Stimulated activated naive CD4-positive, alpha-beta T cell treated with Interleukin-2 at 50 U/mL for 16 hours (primary cell): ENCODE results near the gene SLC44A4.
A peak's percentile ranks its signal among the peaks of the same experiment; 100 is the strongest.
"Not testable (repeated sequence)": the region's sequence is repeated elsewhere in the genome, so short reads cannot be mapped to it uniquely, and the experiment has no call there.

Source experiments
- DNase-seq: peaks from one replicate; lab custom pipeline; 2025; lab: John Stamatoyannopoulos, UW

Gene SLC44A4

DNA sequence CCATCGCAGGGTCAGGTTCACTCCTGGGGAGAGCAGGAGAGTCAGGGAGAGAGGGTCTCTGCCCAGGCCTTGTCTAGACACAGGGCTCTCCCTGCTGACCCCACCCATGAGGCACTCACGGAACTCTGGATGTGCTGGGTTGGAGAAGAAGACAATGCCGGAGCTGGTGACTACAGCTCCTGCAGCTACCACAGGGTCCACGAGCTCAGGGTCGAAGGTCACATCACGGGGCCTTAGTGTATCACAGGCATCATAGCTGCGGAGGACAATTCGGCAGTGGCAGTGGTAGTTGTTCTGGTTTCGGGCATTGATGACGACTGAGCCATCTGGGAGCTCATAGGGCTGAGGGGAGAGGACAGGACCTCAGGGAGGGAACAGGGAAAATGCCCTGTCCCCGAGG lies 18.9 kb downstream of the SLC44A4 start:
- DNase-seq: no peak

DNA sequence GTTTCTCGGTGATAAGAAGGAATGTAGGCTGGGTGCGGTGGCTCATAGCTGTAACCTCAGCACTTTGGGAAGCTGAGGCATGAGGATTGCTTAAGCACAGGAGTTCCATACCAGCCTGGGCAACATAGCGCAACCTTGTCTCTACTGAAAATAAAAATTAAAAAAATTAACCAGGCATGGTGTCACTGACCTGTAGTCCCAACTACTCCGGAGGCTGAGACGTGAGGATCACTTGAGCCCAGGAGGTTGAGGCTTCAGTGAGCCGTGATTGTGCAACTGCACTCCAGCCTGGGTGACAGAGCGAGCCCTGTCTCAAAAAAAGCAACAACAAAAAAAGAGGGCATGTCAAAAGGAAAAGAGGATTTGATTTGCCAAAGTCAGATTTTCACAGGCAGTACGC lies 20.1 kb downstream of the SLC44A4 start:
- DNase-seq: no peak

DNA sequence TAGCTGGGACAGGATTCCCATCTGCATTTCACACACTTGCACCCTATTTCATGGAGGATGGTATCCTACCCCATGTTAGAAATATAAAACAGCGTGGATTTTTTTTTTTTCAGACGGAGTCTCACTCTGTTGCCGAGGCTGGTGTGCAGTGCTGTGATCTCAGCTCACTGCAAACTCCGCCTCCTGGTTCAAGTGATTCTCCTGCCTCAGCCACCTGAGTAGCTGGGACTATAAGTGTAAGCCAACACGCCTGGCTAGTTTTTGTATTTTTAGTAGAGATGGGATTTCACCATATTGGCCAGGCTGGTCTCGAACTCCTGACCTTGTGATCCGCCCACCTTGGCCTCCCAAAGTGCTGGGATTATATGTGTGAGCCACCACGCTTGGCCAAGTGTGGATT lies 21.0 kb downstream of the SLC44A4 start:
- DNase-seq: not testable (repeated sequence)

DNA sequence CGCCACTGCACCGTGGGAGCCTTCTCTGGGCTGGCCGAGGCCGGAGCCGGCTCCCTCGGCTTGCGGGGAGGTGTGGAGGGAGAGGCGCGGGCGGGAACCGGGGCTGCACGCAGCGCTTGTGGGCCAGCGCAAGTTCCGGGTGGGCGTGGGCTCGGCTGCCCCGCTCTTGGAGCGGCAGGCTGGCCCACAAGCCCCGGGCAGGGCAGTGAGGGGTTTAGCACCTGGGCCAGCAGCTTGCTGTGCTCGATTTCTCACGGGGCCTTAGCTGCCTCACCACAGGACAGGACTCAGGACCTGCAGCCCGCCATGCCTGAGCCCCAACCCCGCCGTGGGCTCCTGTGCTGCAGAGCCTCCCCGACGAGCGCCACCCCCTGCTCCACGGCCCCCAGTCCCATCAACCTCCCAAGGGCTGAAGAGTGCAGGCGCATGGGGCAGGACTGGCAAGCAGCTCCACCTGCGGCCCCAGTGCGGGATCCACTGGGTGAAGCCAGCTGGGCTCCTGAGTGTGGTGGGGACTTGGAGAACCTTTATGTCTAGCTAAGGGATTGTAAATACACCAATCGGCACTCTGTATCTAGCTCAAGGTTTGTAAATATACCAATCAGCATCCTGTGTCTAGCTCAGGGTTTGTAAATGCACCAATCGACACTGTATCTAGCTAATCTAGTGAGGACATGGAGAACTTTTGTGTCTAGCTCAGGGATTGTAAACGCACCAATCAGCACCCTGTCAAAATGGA lies 26.6 kb downstream of the SLC44A4 start:
- DNase-seq: not testable (repeated sequence)

DNA sequence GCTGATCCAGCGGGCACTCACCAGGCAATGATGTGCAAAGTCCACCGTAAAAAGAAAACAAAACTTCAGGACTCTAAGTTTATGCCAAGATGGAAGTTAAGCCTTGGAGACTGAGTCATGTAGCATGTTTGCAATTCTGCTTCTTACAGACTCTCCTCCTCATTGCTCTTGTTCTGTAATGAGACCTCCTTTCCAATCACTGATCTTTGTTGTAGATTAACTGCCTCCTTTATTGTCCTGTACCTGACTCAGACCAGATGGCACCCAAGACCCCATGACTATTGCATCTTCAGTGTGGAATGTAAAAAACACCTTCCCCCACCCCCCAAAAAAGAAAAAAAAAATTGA lies 27.3 kb downstream of the SLC44A4 start:
- DNase-seq: no peak

DNA sequence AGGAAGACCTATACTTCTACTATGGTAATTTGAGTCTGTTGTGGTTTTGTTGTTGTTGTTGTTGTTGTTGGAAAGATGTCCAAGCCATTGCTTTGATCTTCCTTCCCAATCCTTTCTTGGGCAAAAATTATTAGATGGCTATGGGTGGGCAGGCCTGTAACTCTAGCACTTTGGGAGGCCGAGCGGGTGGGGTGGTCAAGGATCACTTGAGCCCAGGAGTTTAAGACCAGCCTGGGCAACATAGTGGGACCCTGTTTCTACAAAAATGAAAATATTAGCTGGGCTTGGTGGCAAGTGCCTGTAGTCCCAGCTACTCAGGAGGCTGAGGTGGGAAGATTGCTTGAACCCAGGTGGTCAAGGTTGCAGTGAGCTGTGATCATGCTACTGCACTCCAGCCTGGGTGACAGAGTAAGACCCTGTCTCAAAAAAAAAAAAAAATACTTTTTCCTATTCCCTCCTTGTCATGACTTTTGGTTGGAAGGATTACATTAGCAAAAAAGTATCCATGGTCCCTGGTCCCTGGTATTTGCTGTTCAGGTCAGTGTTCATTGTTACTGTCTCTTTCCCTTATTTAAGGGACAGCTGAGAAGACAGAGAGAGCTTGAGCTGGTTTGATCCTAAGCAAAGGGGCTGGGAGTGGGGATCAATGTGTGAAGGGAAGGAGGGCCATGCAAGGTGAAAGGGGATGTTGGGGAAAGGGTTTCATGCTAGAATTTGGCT lies 27.9 kb downstream of the SLC44A4 start:
- no peak for DNase-seq

DNA sequence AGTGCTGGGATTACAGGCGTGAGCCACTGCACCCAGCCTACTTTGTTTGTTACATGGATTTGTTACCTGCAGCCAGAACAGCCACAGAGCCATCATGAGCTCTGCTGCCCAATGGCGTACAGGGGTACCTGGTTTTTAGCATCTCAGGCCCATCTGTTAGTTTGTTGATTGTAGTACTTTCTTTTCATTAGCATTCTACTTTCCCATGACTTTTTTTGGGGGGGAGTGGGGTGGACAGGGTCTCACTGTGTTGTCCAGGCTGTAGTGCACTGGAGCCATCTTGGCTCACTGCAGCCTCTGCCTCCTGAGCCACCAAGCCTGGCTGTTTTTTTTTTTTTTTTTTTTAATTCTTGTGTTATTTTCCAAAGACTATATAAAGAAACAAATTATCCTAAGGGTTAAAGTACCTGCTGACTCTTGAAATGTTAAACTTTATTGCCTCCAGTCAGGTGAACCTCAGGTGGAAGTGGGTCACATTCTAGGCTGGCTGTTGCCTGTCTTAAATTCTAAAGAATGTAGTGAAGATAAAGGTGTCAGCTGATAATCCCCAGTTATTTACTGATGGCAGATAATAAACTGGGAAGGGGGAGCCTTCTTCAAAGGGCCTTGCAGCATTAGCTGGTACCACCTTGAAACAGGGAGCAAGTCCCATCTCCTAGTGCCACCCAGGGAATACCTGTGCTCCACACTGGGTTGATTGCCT lies 31.4 kb downstream of the SLC44A4 start:
- DNase-seq: no peak

DNA sequence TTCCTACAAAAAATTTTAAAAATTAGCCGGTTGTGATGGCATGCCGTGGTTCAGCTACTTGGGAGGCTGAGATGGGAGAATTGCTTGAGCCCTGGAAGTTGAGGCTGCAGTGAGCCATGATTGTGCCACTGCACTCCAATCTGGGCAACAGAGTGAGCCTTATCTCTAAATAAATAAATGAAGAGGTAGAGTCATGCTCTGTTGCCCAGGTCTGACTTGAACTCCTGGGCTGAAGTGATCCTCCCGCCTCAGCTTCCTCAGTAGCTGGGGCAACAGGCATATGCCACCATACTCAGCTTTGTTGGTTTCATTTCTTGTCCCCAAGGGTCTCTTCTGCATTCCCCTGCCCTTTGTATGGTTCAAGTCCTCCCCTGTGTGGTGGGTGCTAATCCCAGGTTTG lies 34.3 kb downstream of the SLC44A4 start:
- DNase-seq: no peak

DNA sequence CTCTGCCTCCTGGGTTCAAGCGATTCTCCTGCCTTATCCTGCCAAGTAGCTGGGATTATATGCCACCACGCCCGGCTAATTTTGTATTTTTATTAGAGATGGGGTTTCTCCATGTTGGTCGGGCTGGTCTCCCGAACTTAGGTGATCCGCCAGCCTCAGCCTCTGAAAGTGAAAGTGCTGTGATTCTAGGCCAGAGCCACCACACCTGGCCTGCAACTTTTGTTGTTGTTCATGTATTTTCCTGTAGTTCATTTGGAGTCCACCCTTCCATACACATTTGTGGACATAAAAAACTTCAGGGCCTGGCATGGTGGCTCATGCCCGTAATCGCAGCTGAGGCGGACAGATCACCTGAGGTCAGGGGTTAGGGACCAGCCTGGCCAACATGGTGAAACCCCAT lies 36.7 kb downstream of the SLC44A4 start:
- DNase-seq: no peak

DNA sequence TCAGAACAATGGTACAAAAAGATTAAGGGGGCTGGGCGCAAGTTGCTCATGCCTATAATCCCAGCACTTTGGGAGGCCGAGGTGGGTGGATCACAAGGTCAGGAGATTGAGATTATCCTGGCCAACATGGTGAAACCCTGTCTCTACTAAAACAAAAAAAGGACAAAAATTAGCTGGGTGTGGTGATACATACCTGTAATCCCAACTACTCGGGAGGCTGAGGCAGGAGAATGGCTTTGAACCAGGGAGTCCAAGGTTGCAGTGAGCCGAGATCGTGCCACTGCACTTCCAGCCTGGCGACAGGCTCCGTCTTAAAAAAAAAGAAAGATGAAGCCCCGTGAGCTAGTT lies 39.0 kb downstream of the SLC44A4 start:
- not testable (repeated sequence) for DNase-seq

DNA sequence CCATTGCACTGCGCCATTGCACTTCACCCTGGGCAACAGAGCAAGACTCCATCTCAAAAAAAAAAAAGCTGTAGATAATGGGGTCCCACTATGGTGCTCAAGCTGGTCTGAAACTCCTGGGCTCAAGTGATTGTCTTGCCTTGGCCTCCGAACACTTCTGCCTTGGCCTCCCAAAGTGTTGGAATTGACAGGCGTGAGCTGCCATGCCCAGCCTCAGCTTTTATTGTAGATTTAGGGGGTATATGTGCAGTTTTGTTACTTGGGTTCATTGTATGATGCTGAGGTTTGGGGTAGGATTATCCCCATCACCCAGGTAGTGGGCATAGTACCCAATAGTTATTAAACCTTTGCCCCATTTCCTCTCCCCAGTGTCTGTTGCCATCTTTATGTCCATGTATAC lies 39.8 kb downstream of the SLC44A4 start:
- DNase-seq: no peak

DNA sequence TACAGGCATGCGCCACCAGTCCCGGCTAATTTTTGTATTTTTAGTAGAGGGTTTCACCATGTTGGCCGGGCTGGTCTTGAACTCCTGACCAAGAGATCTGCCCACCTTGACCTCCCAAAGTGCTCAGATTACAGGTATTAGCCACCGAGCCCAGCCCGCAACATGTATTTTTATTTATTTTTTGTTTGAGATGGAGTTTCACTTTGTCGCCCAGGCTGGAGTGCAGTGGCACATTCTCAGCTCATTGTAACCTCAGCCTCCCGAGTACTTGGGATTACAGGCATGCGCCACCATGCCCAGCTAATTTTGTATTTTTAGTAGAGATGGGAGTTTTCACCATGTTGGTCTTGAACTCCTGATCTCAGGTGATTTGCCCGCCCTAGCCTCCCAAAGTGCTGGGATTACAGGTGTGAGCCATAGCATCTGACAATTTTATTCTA lies 40.7 kb downstream of the SLC44A4 start:
- not testable (repeated sequence) for DNase-seq

DNA sequence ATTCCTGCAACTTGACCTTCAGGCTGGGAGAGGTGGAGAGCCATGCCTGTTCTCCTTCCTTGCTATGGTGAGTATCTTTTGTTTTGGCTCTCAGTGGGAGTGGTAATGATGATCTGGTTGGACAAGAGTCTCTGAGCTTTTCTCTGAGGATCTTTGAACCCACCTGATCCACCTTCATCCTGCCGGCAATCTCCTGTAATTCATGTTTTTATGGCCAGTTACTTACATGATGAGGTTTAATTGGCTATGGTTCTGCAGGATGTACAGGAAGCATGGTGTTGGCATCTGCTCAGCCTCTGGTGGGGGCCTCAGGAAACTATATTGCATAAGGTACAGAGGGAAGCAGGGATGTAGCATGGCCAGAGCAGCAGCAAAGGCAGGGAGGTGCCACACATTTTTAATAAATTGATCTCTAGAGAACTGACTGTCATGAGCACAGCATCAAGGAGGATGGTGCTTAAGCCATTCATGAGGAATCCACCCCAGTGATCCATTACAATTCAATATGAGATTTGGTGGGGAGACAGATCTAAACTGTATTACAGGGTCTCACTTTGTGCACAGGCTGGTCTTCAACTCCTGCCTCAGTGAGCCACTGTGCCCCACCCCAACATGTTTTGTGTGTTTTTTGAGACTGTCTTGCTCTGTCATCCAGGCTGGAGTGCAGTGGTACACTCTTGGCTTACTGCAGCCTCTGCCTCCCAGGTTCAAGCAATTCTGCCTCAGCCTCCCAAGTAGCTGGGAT lies 41.3 kb downstream of the SLC44A4 start:
- DNase-seq: no peak

DNA sequence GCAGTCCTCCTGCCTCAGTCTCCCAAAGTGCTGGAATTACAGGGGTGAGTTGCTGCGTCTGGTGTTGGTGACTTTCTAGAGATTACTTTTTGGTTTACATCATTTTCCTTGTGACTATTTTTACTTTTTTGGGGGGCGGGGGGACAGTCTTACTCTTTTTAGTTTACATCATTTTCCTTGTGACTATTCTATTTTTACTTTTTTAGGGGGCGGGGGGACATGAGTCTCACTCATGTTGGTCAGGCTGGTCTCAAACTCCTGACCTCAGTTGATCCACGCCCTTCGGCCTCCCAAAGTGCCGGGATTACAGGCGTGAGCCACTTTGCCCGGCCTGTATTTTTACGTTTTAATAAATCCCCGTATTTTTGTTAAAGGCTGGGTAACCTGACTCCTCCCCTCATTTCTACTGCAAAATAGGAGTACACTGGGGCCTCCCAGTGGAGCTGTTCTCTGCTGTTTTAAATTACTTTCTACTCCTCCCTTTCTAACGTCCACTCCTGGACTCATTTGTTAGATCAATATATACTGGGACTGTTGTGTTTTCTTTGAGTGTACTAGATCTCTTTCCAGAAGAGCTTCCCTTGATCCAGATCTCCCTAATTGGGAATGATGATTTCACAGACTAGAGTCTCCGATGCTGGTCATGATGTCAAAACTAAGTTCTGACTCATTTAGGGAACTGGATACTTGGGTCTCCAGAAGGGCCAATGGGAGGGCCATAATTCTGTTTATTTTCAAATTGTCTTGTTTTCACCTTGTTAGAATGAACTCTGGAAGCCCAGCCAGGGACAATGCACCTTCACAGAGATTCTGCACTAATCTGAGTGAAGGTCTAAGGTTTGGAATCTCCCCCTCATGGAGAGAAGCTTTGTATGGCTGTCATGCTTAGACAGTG lies 42.1 kb downstream of the SLC44A4 start:
- DNase-seq: no peak

DNA sequence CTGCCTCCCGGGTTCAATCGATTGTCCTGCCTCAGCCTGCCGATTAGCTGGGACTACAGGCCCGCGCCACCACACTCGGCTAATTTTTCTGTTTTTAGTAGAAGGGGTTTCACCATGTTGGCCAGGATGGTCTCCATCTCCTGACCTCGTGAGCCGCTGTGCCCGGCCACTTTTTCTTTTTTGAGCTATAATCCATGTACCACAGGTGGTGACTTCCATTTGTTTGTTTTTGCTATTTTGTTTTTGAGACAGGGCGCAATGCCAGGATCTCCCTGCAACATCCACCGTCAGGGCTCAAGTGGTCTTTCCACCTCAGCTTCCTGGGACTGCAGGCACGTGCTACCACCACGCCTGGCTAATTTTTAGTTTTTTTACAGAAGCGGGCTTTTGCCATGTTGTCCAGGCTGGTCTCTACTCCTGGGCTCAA lies 42.7 kb downstream of the SLC44A4 start:
- no peak for DNase-seq

DNA sequence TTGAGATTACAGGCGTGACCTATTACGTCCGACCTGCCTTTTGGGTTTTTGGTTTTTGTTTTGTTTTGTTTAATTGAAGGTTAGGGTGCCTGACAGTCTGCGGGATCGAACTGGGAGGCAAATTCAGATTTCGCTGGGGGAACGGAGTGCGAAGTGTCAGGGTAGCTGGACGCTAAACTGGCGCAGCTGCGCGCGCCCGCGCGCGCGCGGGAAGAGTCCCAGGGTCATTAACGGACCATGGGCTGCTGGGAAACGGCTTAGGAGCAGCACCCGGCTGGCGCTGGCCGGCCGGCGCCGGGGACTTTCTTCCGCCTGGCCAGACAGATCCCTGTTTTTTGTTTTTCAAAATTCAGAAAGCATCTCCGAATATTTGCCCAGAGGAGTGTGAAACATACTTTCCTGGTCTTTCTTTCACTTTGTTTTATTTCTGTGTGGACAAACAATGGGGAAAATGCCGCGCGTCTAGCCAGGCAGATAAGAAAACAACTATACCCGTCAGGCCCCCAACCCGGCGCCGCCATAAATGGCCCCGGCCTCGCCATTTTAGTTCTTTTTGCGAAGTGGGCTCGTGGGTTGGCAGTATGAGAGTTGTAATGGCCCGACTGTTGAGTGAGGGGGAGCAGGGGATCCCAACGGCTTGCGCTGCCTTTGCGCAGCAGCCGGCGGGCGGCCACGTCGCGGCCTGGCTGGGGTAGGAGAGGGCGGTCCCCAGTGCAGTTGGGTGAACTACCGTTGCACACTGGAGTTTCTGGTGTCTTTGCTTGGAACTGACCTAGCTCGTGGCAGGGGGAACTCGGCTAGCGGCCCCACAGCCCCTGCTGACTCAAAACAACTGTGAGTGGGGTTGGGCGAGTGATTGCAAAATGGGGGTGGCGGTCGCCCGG lies 44.2 kb downstream of the SLC44A4 start:
- peak; percentile 71 for DNase-seq

DNA sequence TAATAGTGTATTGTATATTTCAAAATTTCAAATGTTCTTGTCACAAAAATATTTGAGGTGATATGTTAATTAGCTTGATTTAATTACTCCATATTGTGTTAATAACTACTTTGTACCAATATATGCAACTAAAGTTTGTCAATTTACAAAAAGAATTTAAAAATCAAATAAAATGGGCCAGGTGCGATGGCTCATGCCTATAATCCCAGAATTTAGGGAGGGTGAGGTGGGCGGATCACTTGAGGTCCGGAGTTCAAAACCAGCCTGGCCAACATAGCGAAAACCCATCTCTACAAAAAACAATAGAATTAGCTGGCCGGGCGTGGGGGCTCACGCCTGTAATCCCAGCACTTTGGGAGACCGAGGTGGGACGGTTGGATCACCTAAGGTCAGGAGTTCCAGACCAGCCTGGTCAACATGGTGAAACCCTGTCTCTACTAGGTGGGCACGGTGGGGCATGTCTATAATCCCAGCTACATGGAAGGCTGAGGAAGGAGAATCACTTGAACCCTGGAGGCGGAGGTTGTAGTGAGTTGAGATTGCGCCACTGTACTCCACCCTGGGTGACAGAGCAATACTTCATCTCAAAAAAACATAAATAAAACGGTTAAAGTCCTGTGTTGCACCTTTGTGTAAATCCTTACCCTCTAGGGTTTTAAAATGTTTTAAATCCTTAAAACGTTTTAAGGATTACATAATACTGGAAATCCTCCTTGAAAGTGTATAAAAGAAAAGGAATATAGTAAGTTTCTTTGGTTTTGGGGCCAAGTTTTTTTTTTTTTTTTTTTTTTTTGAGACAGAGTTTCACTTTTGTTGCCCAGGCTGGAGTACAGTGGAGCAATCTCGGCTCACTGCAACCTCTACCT lies 47.2 kb downstream of the SLC44A4 start:
- no peak for DNase-seq

DNA sequence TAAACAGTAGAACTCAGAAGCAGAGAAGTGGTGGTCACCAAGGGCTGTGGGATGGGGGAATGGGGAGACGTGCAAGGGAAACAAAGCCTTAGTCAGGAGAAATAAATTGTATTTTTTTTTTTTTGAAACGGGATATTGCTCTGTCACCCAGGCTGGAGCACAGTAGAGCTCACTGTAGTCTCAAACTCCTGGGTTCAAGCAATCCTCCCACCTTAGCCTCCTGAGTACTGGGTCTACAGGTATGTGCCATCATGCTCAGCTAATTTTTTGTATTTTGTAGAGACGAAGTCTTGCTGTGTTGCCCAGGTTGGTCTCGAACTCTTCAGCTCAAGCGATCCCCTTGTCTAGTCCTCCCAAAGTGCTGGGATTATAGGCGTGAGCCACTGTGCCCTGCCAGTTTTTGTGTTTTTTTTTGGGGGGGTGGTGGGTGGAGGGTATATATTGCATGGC lies 47.9 kb downstream of the SLC44A4 start:
- DNase-seq: no peak

DNA sequence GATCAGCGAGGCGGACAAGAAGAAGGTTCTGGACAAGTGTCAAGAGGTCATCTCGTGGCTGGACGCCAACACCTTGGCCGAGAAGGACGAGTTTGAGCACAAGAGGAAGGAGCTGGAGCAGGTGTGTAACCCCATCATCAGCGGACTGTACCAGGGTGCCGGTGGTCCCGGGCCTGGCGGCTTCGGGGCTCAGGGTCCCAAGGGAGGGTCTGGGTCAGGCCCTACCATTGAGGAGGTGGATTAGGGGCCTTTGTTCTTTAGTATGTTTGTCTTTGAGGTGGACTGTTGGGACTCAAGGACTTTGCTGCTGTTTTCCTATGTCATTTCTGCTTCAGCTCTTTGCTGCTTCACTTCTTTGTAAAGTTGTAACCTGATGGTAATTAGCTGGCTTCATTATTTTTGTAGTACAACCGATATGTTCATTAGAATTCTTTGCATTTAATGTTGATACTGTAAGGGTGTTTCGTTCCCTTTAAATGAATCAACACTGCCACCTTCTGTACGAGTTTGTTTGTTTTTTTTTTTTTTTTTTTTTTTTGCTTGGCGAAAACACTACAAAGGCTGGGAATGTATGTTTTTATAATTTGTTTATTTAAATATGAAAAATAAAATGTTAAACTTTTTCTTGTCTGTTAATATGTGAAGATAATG lies 49.0 kb downstream of the SLC44A4 start:
- DNase-seq: no peak
